ENCODE measurements around the gene RAB39A. TPM values are rescaled to one million over a fixed set of nuclear protein-coding genes. Genes with fewer than 3 reads are reported as not detected.

The RAB39A gene
- total RNA-seq, 2 experiments from 2014 or later: 0.60 to 2.1 TPM

DNA sequence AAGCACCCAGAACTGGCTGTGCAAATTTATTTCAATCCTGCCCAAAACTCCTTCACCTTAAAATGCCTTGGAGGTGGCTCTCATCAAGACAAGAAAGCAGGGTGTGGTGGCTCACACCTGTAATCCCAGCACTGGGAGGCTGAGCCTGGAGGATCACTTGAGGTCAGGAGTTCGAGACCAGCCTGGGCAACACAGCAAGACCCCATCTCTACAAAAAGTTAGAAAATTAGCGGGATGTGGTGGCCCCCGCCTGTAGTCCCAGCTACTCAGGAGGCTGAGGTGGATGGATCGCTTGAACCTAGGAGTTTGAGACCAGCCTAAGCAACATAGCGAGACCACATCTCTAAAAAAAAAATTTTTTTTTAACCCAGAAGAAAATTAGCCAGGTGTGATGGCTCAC lies 689 bp upstream of the RAB39A start:
- Histone ChIP-seq H3K79me2 (ENCODE audit: insufficient read depth, low read depth, low read length) (no peaks in the 10 kb centered on the region), H3K4me2 (ENCODE audit: low read length) (peak overlapping the region; percentile 62), H4K20me1 (ENCODE audit: insufficient read depth, low read length) (no peaks in the 10 kb centered on the region), H3K4me1 (ENCODE audit: insufficient read depth, low read length, poor library complexity, severe bottlenecking) (peaks cover 9% of the 10 kb centered on the region), H3K27ac (ENCODE audit: low read depth, low read length, poor library complexity, severe bottlenecking) (no peak overlapping the region), H3K4me3 (ENCODE audit: low read depth, low read length, poor library complexity, severe bottlenecking) (peak overlapping the region; percentile 76), H2AFZ (ENCODE audit: low read length) (peak overlapping the region; percentile 86), H3K36me3 (ENCODE audit: insufficient read depth, low read length) (no peaks in the 10 kb centered on the region), H3K9me2 (ENCODE audit: insufficient read depth, low read length) (no peaks in the 10 kb centered on the region), H3K9me3 (ENCODE audit: low read length) (no peaks in the 10 kb centered on the region)
- no peak for TF ChIP-seq EZH2phosphoT487 (IDR thresholded peaks at IDR 0.05; ENCODE audit: borderline replicate concordance, low read depth, low read length)
- TF ChIP-seq, protein P1, sequence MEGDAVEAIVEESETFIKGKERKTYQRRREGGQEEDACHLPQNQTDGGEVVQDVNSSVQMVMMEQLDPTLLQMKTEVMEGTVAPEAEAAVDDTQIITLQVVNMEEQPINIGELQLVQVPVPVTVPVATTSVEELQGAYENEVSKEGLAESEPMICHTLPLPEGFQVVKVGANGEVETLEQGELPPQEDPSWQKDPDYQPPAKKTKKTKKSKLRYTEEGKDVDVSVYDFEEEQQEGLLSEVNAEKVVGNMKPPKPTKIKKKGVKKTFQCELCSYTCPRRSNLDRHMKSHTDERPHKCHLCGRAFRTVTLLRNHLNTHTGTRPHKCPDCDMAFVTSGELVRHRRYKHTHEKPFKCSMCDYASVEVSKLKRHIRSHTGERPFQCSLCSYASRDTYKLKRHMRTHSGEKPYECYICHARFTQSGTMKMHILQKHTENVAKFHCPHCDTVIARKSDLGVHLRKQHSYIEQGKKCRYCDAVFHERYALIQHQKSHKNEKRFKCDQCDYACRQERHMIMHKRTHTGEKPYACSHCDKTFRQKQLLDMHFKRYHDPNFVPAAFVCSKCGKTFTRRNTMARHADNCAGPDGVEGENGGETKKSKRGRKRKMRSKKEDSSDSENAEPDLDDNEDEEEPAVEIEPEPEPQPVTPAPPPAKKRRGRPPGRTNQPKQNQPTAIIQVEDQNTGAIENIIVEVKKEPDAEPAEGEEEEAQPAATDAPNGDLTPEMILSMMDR (conservative IDR thresholded peaks at IDR 0.05; ENCODE audit: low read length): no peak
- no TSS peak for BruUV-seq (replicated peaks)
- DNase-seq (ENCODE audit: low spot score): no peak
- POLR2A ChIA-PET: interaction anchor here (0.6 kb wide), 1 partner anchor 10 kb away, joined by 3 read pairs; no protein-coding TSS in a partner anchor
- intact Hi-C loops (cut with micrococcal nuclease; ENCODE audit: unreplicated experiment): no loop called here
- CTCF ChIA-PET (ENCODE audit: unreplicated experiment): no interaction called here

DNA sequence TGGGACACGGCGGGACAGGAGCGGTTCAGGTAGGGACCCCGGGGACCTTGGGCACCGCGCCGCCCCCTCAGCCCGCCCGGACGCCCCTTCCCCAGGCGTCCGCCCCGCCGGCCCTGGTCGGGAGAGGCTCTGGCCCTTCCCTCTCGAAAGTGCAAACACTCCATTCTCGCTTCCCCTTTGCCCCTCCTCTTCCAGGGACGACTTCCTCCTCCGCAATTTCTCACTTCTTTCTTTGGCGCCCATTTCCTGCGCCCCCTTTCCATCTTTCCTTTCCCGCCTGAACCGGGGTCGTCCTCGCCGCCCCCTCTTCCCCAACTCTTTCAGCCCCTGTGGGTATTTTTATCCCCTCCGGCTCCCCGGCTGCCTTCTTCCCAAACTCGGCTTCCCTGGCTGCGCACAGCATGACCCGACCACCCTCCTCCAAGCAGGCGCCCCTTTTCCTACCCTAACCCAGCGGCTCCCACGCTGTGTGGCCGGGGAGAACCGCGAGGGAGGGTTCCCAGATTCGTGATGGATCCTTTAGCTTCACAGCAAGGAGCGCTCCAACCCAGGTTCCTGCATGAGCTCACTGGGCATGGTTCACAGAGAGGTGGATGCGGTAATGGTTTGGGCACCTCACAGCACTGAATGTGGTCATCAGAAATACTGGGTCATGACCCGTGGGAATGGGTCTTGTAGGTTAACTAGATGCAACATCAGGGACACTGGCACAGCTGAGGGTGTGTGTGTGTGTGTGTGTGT lies 689 bp downstream of the RAB39A start:
- no TSS peak for BruUV-seq (replicated peaks)
- Histone ChIP-seq H3K36me3 (ENCODE audit: insufficient read depth, low read length) (no peaks in the 10 kb centered on the region), H3K4me3 (ENCODE audit: low read depth, low read length, poor library complexity, severe bottlenecking) (peak overlapping the region; percentile 76), H3K27ac (ENCODE audit: low read depth, low read length, poor library complexity, severe bottlenecking) (no peak overlapping the region), H3K4me2 (ENCODE audit: low read length) (peak overlapping the region; percentile 95), H4K20me1 (ENCODE audit: insufficient read depth, low read length) (no peaks in the 10 kb centered on the region), H3K9me2 (ENCODE audit: insufficient read depth, low read length) (no peaks in the 10 kb centered on the region), H3K79me2 (ENCODE audit: insufficient read depth, low read depth, low read length) (no peaks in the 10 kb centered on the region), H2AFZ (ENCODE audit: low read length) (peak overlapping the region; percentile 76), H3K9me3 (ENCODE audit: low read length) (no peaks in the 10 kb centered on the region), H3K4me1 (ENCODE audit: insufficient read depth, low read length, poor library complexity, severe bottlenecking) (peaks cover 9% of the 10 kb centered on the region)
- CTCF ChIA-PET (ENCODE audit: unreplicated experiment): interaction anchor here (0.6 kb wide), 1 partner anchor 68 kb away, joined by 4 read pairs; no protein-coding TSS in a partner anchor
- peak; percentile 6 for DNase-seq (ENCODE audit: low spot score)
- POLR2A ChIA-PET: interaction anchor here (0.6 kb wide), 1 partner anchor 451 kb away, joined by 3 read pairs; no protein-coding TSS in a partner anchor
- TF ChIP-seq EZH2phosphoT487 (IDR thresholded peaks at IDR 0.05; ENCODE audit: borderline replicate concordance, low read depth, low read length): no peak
- TF ChIP-seq, protein P1 (conservative IDR thresholded peaks at IDR 0.05; ENCODE audit: low read length): no peak
- intact Hi-C loops (cut with micrococcal nuclease; ENCODE audit: unreplicated experiment): loop anchor here (1.0 to 2.0 kb wide), 2 partner anchors 70 to 364 kb away; partner anchors contain the start of genes ALKBH8 and SLC35F2
